Hepatocyte (in vitro differentiated cells): ENCODE measurements around the gene SBF2. TPM values are rescaled to one million over a fixed set of nuclear protein-coding genes. Genes with fewer than 3 reads are reported as not detected.
"Not testable (repeated sequence)": the region's sequence is repeated elsewhere in the genome, so short reads cannot be mapped to it uniquely, and the experiment has no call there.

ENCODE experiments used
- DNase-seq: peaks from one replicate; pipeline ENCODE4 v3.0.0-alpha.2; 2016; ENCODE audit warnings: low spot score
- H2AFZ ChIP-seq: fragments of 200-600 bp; sonication (generic); 2 replicates; pipeline ENCODE4 v1.6.0; 2016; ENCODE audit warnings: antibody characterized with exemption, mild to moderate bottlenecking
- H3K27ac ChIP-seq: fragments of 200-600 bp; sonication (generic); 2 replicates; pipeline ENCODE4 v1.5.1; 2016; ENCODE audit warnings: mild to moderate bottlenecking
- H3K27me3 ChIP-seq: fragments of 200-600 bp; sonication (generic); 2 replicates; pipeline ENCODE4 v1.6.1; 2016
- H3K36me3 ChIP-seq: fragments of 200-600 bp; sonication (generic); replicated peaks from 2 replicates; pipeline ENCODE4 v1.5.1; 2016; ENCODE audit warnings: low read depth; ENCODE audit not compliant: insufficient read depth
- H3K4me1 ChIP-seq: fragments of 200-600 bp; sonication (generic); 2 replicates; pipeline ENCODE4 v1.5.1; 2016; ENCODE audit warnings: mild to moderate bottlenecking, moderate library complexity; ENCODE audit not compliant: insufficient read depth
- H3K4me2 ChIP-seq: fragments of 200-600 bp; sonication (generic); 2 replicates; pipeline ENCODE4 v1.6.0; 2016
- H3K4me3 ChIP-seq: fragments of 200-600 bp; sonication (generic); 2 replicates; pipeline ENCODE4 v1.5.1; 2016; ENCODE audit warnings: mild to moderate bottlenecking
- H3K79me2 ChIP-seq: fragments of 200-600 bp; sonication (generic); 2 replicates; pipeline ENCODE4 v1.6.0; 2017; ENCODE audit warnings: mild to moderate bottlenecking
- H3K9me2 ChIP-seq: fragments of 200-600 bp; sonication (generic); replicated peaks from 2 replicates; pipeline ENCODE4 v1.6.0; 2017; ENCODE audit warnings: mild to moderate bottlenecking; ENCODE audit not compliant: insufficient read depth
- H3K9me3 ChIP-seq: fragments of 200-600 bp; sonication (generic); 2 replicates; pipeline ENCODE4 v1.5.1; 2016; ENCODE audit warnings: low read depth, mild to moderate bottlenecking
- H4K20me1 ChIP-seq: fragments of 200-600 bp; sonication (generic); 2 replicates; pipeline ENCODE4 v1.6.0; 2016; ENCODE audit warnings: mild to moderate bottlenecking; ENCODE audit not compliant: insufficient read depth, poor library complexity, severe bottlenecking
- CTCF ChIP-seq: fragments of 200-600 bp; sonication (generic); IDR thresholded peaks from 2 replicates; pipeline ENCODE4 v1.5.1; 2016; ENCODE audit warnings: antibody characterized with exemption, mild to moderate bottlenecking; ENCODE audit not compliant: poor library complexity
- EZH2 ChIP-seq: fragments of 200-600 bp; sonication (generic); IDR thresholded peaks from 2 replicates; pipeline ENCODE4 v1.6.1; 2016; ENCODE audit warnings: antibody characterized with exemption, mild to moderate bottlenecking, borderline replicate concordance
- EZH2phosphoT487 ChIP-seq: fragments of 200-600 bp; sonication (generic); IDR thresholded peaks from one replicate; pipeline ENCODE4 v1.6.1; 2018; ENCODE audit warnings: antibody characterized with exemption, mild to moderate bottlenecking, low read depth, moderate library complexity; ENCODE audit not compliant: unreplicated experiment, severe bottlenecking
- WGBS: methylation state at CpG from one replicate; pipeline ENCODE4 v1.1.6; 2016; ENCODE audit warnings: low lambda C conversion rate; ENCODE audit errors: missing lambda C conversion rate; 5-methylcytosine and 5-hydroxymethylcytosine counted together
- polyA plus RNA-seq: library from polyadenylated mRNA; unstranded; fragments of >200 nt; fragmentation: Nextera tagmentation; extraction: Ambion mirVana; gene quantifications from 2 replicates; pipeline ENCODE4 v1.2.1, GENCODE V29; 2016
- total RNA-seq: library from RNA; depleted of rRNA; stranded (reverse); fragments of >200 nt; gene quantifications from 2 replicates; pipeline ENCODE4 v1.2.3, GENCODE V29; 2014

SBF2 gene
- total and polyA plus RNA-seq, 2 experiments from 2014 or later, result 25.7 to 83.2 TPM

GRCh38 chr11:9905501-9905951, 388.5 kb downstream of the SBF2 start:
- H4K20me1 ChIP-seq, result no peaks in the 10 kb centered on the region
- H3K36me3 ChIP-seq, result no peaks in the 10 kb centered on the region
- no peak overlapping the region for H3K4me3 ChIP-seq
- H3K9me2 ChIP-seq, result no peaks in the 10 kb centered on the region
- H3K4me2 ChIP-seq, result peak overlapping the region; percentile 12
- no peak for TF ChIP-seq EZH2phosphoT487
- TF ChIP-seq CTCF, result no peak
- no peak for TF ChIP-seq EZH2
- 39% methylated on average over 1 of the region's 1 CpG for WGBS
- H2AFZ ChIP-seq, result no peak overlapping the region
- no peaks in the 10 kb centered on the region for H3K79me2 ChIP-seq
- H3K9me3 ChIP-seq, result no peaks in the 10 kb centered on the region
- no peaks in the 10 kb centered on the region for H3K27me3 ChIP-seq
- H3K4me1 ChIP-seq, result peaks cover 28% of the 10 kb centered on the region
- peak overlapping the region; percentile 70 for H3K27ac ChIP-seq
- no peak for DNase-seq

GRCh38 chr11:9903579-9903978, 390.4 kb downstream of the SBF2 start:
- H4K20me1 ChIP-seq, result no peaks in the 10 kb centered on the region
- DNase-seq, result no peak
- no peaks in the 10 kb centered on the region for H3K36me3 ChIP-seq
- TF ChIP-seq EZH2phosphoT487, result no peak
- no peak for TF ChIP-seq CTCF
- TF ChIP-seq EZH2, result no peak
- H3K4me1 ChIP-seq, result peaks cover 28% of the 10 kb centered on the region
- H3K79me2 ChIP-seq, result no peaks in the 10 kb centered on the region
- H3K27me3 ChIP-seq, result no peaks in the 10 kb centered on the region
- no peaks in the 10 kb centered on the region for H3K9me2 ChIP-seq
- no peak overlapping the region for H2AFZ ChIP-seq
- H3K9me3 ChIP-seq, result no peaks in the 10 kb centered on the region
- no peak overlapping the region for H3K27ac ChIP-seq
- no peak overlapping the region for H3K4me3 ChIP-seq
- WGBS, result 98% methylated on average over 6 of the region's 6 CpGs
- no peak overlapping the region for H3K4me2 ChIP-seq

GRCh38 chr11:9901943-9902342, 392.1 kb downstream of the SBF2 start:
- peaks cover 20% of the 10 kb centered on the region for H3K4me1 ChIP-seq
- no peak overlapping the region for H2AFZ ChIP-seq
- no peak overlapping the region for H3K27ac ChIP-seq
- no peaks in the 10 kb centered on the region for H3K36me3 ChIP-seq
- peak; percentile 14 for DNase-seq
- no peak overlapping the region for H3K4me2 ChIP-seq
- H3K4me3 ChIP-seq, result no peak overlapping the region
- H3K9me3 ChIP-seq, result no peaks in the 10 kb centered on the region
- H3K27me3 ChIP-seq, result no peaks in the 10 kb centered on the region
- TF ChIP-seq EZH2 (no peak), CTCF (no peak), EZH2phosphoT487 (no peak)
- H4K20me1 ChIP-seq, result no peaks in the 10 kb centered on the region
- no peaks in the 10 kb centered on the region for H3K9me2 ChIP-seq
- no peaks in the 10 kb centered on the region for H3K79me2 ChIP-seq

DNA sequence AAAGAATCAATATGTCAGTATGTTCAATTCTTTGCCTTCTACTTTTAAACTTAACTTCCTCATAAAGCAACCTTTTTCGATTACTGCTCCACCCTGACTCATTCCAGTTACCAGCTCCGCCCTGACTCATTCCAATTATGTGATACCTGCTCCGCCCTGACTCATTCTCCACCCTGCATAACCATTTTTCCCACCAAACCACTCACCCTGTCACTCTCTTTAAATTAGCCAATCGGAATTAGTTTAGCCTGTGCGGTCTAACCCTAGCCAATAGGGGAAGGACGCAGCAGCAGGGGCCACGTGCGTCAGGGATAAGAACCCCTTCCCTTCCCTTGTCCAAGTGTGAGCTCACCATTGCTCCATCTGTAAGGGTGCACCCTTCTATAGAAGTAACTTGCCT, 393.8 kb downstream of the SBF2 start:
- WGBS, result 96% methylated on average over 8 of the region's 8 CpGs
- not testable (repeated sequence) for H3K27me3 ChIP-seq, H3K36me3 ChIP-seq, DNase-seq, H4K20me1 ChIP-seq, H3K4me2 ChIP-seq, H3K9me3 ChIP-seq, H3K9me2 ChIP-seq, H3K79me2 ChIP-seq, H2AFZ ChIP-seq, H3K4me3 ChIP-seq, H3K27ac ChIP-seq, H3K4me1 ChIP-seq
